HEK293 (cell line): ENCODE data around the gene BIVM.
A peak's percentile ranks its signal among the peaks of the same experiment; 100 is the strongest.

Source experiments
- CTCF ChIA-PET: fragments of 350-600 bp; formaldehyde crosslinking; extraction: SDS; loops from one replicate; lab custom pipeline; 2021; ENCODE audit warnings: antibody characterized with exemption; lab: Yijun Ruan, JAX
- POLR2A ChIA-PET: fragments of 300-600 bp; formaldehyde crosslinking; extraction: SDS; loops from one replicate; lab custom pipeline; 2020; ENCODE audit warnings: antibody characterized with exemption, inconsistent platforms; lab: Yijun Ruan, JAX
- H3K27ac ChIP-seq: fragments of 200-500 bp; sonication (Bioruptor generic); 2 replicates; pipeline ENCODE4 v1.5.1; 2014; ENCODE audit warnings: low read depth, low read length, control low read depth, inconsistent platforms; ENCODE audit errors: extremely low read depth
- H3K36me3 ChIP-seq, 2 experiments: fragments of 200-500 bp in 1 of 2; sonication (Bioruptor generic) in 1 of 2; 1 replicate in 1 of 2; 2 replicates in 1 of 2; pipeline ENCODE4 v1.5.1; 2014 to 2017; ENCODE audit warnings: inconsistent platforms in 2 of 2, low read length in 2 of 2; ENCODE audit not compliant: control insufficient read depth in 2 of 2, insufficient read depth in 1 of 2
- H3K4me1 ChIP-seq: fragments of 200-500 bp; sonication (Bioruptor generic); 2 replicates; pipeline ENCODE4 v1.5.1; 2014; ENCODE audit warnings: mild to moderate bottlenecking, low read length, inconsistent platforms; ENCODE audit not compliant: control insufficient read depth, insufficient read depth
- H3K4me3 ChIP-seq: 2 replicates; pipeline ENCODE4 v1.5.1; 2011; ENCODE audit warnings: low read depth, mild to moderate bottlenecking, control low read depth, low read length, moderate library complexity
- H3K9me3 ChIP-seq: fragments of 200-500 bp; sonication (Bioruptor generic); 2 replicates; pipeline ENCODE4 v1.5.1; 2014; ENCODE audit warnings: low read depth, low read length, inconsistent platforms; ENCODE audit not compliant: control insufficient read depth, insufficient read depth
- KLF10 ChIP-seq: fragments of 450-650 bp; IDR thresholded peaks from 2 replicates; pipeline ENCODE4 v1.5.1; 2018; ENCODE audit warnings: missing biosample characterization, mild to moderate bottlenecking, missing genetic modification characterization
- MYNN ChIP-seq: fragments of 450-650 bp; formaldehyde crosslinking; IDR thresholded peaks from 2 replicates; pipeline ENCODE4 v1.5.1; 2016; ENCODE audit warnings: missing biosample characterization, missing genetic modification characterization, borderline replicate concordance
- YY1 ChIP-seq: fragments of 450-650 bp; formaldehyde crosslinking; IDR thresholded peaks from 2 replicates; pipeline ENCODE4 v1.5.1; 2018; ENCODE audit warnings: missing biosample characterization, missing genetic modification characterization
- ZBTB20 ChIP-seq: fragments of 450-650 bp; formaldehyde crosslinking; IDR thresholded peaks from 2 replicates; pipeline ENCODE4 v1.5.1; 2016; ENCODE audit warnings: missing biosample characterization, missing genetic modification characterization
- ZBTB21 ChIP-seq: fragments of 450-650 bp; formaldehyde crosslinking; IDR thresholded peaks from 2 replicates; pipeline ENCODE4 v1.5.1; 2017; ENCODE audit warnings: missing biosample characterization, missing genetic modification characterization
- ZBTB8A ChIP-seq: fragments of 450-650 bp; formaldehyde crosslinking; IDR thresholded peaks from 2 replicates; pipeline ENCODE4 v1.5.1; 2016; ENCODE audit warnings: missing biosample characterization, missing genetic modification characterization
- ZNF16 ChIP-seq: fragments of 450-650 bp; formaldehyde crosslinking; IDR thresholded peaks from 2 replicates; pipeline ENCODE4 v1.5.1; 2016; ENCODE audit warnings: low read depth, missing biosample characterization, missing genetic modification characterization
- ZNF391 ChIP-seq: fragments of 450-650 bp; formaldehyde crosslinking; IDR thresholded peaks from 2 replicates; pipeline ENCODE4 v1.5.1; 2016; ENCODE audit warnings: low read depth, missing biosample characterization, missing genetic modification characterization, borderline replicate concordance
- ZNF501 ChIP-seq: fragments of 450-650 bp; formaldehyde crosslinking; IDR thresholded peaks from 2 replicates; pipeline ENCODE4 v1.5.1; 2016; ENCODE audit warnings: missing biosample characterization, missing genetic modification characterization
- ZNF561 ChIP-seq: fragments of 450-650 bp; IDR thresholded peaks from 2 replicates; pipeline ENCODE4 v1.5.1; 2018; ENCODE audit warnings: missing biosample characterization, missing genetic modification characterization, borderline replicate concordance
- ZNF600 ChIP-seq: fragments of 450-650 bp; formaldehyde crosslinking; IDR thresholded peaks from 2 replicates; pipeline ENCODE4 v1.5.1; 2016; ENCODE audit warnings: missing biosample characterization, missing genetic modification characterization
- ZNF707 ChIP-seq: fragments of 450-650 bp; formaldehyde crosslinking; IDR thresholded peaks from 2 replicates; pipeline ENCODE4 v1.5.1; 2016; ENCODE audit warnings: missing biosample characterization, missing genetic modification characterization
- ZNF837 ChIP-seq: fragments of 450-650 bp; formaldehyde crosslinking; IDR thresholded peaks from 2 replicates; pipeline ENCODE4 v1.5.1; 2016; ENCODE audit warnings: missing biosample characterization, missing genetic modification characterization
- ZSCAN23 ChIP-seq: fragments of 450-650 bp; formaldehyde crosslinking; IDR thresholded peaks from 2 replicates; pipeline ENCODE4 v1.5.1; 2016; ENCODE audit warnings: missing biosample characterization, missing genetic modification characterization
- TF ChIP-seq, protein P1 (sequence below): fragments of 450-650 bp; formaldehyde crosslinking; conservative IDR thresholded peaks from 2 replicates; pipeline ENCODE4 v1.5.1; 2016; ENCODE audit warnings: low read depth, missing biosample characterization, missing genetic modification characterization
- TF ChIP-seq, protein P2 (sequence below): fragments of 450-650 bp; formaldehyde crosslinking; IDR thresholded peaks from 2 replicates; pipeline ENCODE4 v1.5.1; 2016; ENCODE audit warnings: missing biosample characterization, missing genetic modification characterization
- TF ChIP-seq, protein P3 (sequence below): fragments of 450-650 bp; formaldehyde crosslinking; IDR thresholded peaks from 2 replicates; pipeline ENCODE4 v1.5.1; 2016; ENCODE audit warnings: missing biosample characterization, missing genetic modification characterization
- TF ChIP-seq, protein P4 (sequence below): fragments of 450-650 bp; formaldehyde crosslinking; IDR thresholded peaks from 2 replicates; pipeline ENCODE4 v1.5.1; 2016; ENCODE audit warnings: missing biosample characterization, missing genetic modification characterization
- TF ChIP-seq, protein P5 (sequence below): fragments of 450-650 bp; formaldehyde crosslinking; IDR thresholded peaks from 2 replicates; pipeline ENCODE4 v1.5.1; 2016; ENCODE audit warnings: missing biosample characterization, missing genetic modification characterization
- TF ChIP-seq, protein P6 (sequence below): sonication (generic); formaldehyde crosslinking; IDR thresholded peaks from 2 replicates; pipeline ENCODE4 v1.8.1; 2022; ENCODE audit warnings: mild to moderate bottlenecking, moderate library complexity, missing genetic modification reagents

Gene BIVM

DNA sequence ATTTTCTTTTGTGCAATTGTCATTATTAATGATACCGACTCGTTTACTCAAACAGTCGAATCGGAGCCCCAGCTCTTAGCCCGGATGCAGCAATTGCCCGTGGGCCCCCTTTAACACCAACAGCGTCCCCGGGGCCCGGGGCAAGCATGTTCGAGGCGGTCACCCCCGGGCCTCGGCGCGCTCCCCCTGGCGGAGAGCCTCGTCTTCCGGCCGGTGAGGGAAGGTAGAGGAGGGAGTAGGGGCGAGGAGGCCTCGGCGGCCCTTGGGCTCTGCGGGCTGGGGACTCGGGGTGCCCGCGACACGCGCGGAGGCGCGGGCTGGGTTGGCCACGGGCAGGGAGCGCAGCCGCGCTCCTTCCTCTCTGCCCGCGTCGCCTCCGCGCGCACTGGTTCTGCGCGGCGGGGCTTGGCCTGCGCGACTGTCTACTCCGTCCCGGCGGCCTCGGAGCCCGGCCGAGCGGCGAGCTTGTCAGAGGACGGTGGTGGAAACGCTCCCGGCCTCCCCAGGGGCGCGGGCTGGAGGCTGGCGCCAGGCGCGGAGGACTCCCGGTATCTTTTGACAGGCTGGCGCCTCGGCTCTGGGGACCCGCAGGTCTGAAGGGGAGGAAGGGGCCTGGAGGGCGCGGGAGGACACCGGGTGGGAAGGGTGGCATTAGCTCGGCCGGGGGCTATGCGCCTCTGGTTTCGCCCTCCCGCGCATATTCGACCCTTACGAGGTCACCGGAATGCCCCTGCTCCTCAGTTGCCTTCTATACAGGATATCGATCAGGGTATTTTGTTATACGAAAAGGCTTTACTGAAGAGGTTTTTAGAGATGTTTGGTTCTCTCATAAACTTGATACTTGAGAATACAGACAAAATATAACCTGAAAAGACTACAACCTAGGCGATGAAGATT, 1.5 kb downstream of the BIVM start:
- peak overlapping the region; percentile 94 for H3K4me3 ChIP-seq
- H3K9me3 ChIP-seq, result no peaks in the 10 kb centered on the region
- ChIA-PET CTCF (interaction anchor here (0.7 to 2.2 kb wide), 8 partner anchors 10 to 221 kb away, joined by 3 to 8 read pairs (median 4); partner anchors contain the start of gene ERCC5), POLR2A (interaction anchor here (0.7 to 3.5 kb wide), 4 partner anchors 27 to 208 kb away, joined by 3 to 17 read pairs (median 8); partner anchors contain the start of genes TEX30 and TPP2)
- peak overlapping the region; percentile 72 for H3K27ac ChIP-seq
- no peaks in the 10 kb centered on the region for H3K4me1 ChIP-seq
- peaks cover 0 to 3% of the 10 kb centered on the region in 2 experiments; a peak in 2 of 3 replicates for H3K36me3 ChIP-seq
- peak; percentile 82; the same call in 1 of the 2 replicates for TF ChIP-seq ZNF561
- TF ChIP-seq ZBTB21 (tag by site-specific recombination), result no peak
- 0 out of 2 replicates have a peak, but pooled peaks have one; percentile 9 for TF ChIP-seq YY1 (tag by site-specific recombination)
- TF ChIP-seq, protein P1, sequence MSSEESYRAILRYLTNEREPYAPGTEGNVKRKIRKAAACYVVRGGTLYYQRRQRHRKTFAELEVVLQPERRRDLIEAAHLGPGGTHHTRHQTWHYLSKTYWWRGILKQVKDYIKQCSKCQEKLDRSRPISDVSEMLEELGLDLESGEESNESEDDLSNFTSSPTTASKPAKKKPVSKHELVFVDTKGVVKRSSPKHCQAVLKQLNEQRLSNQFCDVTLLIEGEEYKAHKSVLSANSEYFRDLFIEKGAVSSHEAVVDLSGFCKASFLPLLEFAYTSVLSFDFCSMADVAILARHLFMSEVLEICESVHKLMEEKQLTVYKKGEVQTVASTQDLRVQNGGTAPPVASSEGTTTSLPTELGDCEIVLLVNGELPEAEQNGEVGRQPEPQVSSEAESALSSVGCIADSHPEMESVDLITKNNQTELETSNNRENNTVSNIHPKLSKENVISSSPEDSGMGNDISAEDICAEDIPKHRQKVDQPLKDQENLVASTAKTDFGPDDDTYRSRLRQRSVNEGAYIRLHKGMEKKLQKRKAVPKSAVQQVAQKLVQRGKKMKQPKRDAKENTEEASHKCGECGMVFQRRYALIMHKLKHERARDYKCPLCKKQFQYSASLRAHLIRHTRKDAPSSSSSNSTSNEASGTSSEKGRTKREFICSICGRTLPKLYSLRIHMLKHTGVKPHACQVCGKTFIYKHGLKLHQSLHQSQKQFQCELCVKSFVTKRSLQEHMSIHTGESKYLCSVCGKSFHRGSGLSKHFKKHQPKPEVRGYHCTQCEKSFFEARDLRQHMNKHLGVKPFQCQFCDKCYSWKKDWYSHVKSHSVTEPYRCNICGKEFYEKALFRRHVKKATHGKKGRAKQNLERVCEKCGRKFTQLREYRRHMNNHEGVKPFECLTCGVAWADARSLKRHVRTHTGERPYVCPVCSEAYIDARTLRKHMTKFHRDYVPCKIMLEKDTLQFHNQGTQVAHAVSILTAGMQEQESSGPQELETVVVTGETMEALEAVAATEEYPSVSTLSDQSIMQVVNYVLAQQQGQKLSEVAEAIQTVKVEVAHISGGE, result peak; percentile 41; the same call in 1 of the 2 replicates
- TF ChIP-seq, protein P2, sequence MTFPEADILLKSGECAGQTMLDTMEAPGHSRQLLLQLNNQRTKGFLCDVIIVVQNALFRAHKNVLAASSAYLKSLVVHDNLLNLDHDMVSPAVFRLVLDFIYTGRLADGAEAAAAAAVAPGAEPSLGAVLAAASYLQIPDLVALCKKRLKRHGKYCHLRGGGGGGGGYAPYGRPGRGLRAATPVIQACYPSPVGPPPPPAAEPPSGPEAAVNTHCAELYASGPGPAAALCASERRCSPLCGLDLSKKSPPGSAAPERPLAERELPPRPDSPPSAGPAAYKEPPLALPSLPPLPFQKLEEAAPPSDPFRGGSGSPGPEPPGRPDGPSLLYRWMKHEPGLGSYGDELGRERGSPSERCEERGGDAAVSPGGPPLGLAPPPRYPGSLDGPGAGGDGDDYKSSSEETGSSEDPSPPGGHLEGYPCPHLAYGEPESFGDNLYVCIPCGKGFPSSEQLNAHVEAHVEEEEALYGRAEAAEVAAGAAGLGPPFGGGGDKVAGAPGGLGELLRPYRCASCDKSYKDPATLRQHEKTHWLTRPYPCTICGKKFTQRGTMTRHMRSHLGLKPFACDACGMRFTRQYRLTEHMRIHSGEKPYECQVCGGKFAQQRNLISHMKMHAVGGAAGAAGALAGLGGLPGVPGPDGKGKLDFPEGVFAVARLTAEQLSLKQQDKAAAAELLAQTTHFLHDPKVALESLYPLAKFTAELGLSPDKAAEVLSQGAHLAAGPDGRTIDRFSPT (tag by site-specific recombination), result peak; percentile 16; the same call in 1 of the 2 replicates
- 0 out of 2 replicates have a peak, but pooled peaks have one; percentile 9 for TF ChIP-seq ZSCAN23 (tag by site-specific recombination)
- TF ChIP-seq KLF10 (tag by site-specific recombination), result no peak
- TF ChIP-seq, protein P3, sequence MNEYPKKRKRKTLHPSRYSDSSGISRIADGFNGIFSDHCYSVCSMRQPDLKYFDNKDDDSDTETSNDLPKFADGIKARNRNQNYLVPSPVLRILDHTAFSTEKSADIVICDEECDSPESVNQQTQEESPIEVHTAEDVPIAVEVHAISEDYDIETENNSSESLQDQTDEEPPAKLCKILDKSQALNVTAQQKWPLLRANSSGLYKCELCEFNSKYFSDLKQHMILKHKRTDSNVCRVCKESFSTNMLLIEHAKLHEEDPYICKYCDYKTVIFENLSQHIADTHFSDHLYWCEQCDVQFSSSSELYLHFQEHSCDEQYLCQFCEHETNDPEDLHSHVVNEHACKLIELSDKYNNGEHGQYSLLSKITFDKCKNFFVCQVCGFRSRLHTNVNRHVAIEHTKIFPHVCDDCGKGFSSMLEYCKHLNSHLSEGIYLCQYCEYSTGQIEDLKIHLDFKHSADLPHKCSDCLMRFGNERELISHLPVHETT, result peak; percentile 29; the same call in 1 of the 2 replicates
- no peak for TF ChIP-seq ZNF16
- TF ChIP-seq, protein P4, sequence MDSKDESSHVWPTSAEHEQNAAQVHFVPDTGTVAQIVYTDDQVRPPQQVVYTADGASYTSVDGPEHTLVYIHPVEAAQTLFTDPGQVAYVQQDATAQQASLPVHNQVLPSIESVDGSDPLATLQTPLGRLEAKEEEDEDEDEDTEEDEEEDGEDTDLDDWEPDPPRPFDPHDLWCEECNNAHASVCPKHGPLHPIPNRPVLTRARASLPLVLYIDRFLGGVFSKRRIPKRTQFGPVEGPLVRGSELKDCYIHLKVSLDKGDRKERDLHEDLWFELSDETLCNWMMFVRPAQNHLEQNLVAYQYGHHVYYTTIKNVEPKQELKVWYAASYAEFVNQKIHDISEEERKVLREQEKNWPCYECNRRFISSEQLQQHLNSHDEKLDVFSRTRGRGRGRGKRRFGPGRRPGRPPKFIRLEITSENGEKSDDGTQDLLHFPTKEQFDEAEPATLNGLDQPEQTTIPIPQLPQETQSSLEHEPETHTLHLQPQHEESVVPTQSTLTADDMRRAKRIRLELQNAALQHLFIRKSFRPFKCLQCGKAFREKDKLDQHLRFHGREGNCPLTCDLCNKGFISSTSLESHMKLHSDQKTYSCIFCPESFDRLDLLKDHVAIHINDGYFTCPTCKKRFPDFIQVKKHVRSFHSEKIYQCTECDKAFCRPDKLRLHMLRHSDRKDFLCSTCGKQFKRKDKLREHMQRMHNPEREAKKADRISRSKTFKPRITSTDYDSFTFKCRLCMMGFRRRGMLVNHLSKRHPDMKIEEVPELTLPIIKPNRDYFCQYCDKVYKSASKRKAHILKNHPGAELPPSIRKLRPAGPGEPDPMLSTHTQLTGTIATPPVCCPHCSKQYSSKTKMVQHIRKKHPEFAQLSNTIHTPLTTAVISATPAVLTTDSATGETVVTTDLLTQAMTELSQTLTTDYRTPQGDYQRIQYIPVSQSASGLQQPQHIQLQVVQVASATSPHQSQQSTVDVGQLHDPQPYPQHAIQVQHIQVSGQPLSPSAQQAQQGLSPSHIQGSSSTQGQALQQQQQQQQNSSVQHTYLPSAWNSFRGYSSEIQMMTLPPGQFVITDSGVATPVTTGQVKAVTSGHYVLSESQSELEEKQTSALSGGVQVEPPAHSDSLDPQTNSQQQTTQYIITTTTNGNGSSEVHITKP (tag by site-specific recombination), result peak; percentile 76
- TF ChIP-seq ZNF837, result no peak
- TF ChIP-seq MYNN (tag by site-specific recombination), result no peak
- TF ChIP-seq ZBTB20 (tag by site-specific recombination), result peak; percentile 99
- no peak for TF ChIP-seq ZNF707
- peak; percentile 29; the same call in 1 of the 2 replicates for TF ChIP-seq ZNF600 (tag by site-specific recombination)
- TF ChIP-seq, protein P5, sequence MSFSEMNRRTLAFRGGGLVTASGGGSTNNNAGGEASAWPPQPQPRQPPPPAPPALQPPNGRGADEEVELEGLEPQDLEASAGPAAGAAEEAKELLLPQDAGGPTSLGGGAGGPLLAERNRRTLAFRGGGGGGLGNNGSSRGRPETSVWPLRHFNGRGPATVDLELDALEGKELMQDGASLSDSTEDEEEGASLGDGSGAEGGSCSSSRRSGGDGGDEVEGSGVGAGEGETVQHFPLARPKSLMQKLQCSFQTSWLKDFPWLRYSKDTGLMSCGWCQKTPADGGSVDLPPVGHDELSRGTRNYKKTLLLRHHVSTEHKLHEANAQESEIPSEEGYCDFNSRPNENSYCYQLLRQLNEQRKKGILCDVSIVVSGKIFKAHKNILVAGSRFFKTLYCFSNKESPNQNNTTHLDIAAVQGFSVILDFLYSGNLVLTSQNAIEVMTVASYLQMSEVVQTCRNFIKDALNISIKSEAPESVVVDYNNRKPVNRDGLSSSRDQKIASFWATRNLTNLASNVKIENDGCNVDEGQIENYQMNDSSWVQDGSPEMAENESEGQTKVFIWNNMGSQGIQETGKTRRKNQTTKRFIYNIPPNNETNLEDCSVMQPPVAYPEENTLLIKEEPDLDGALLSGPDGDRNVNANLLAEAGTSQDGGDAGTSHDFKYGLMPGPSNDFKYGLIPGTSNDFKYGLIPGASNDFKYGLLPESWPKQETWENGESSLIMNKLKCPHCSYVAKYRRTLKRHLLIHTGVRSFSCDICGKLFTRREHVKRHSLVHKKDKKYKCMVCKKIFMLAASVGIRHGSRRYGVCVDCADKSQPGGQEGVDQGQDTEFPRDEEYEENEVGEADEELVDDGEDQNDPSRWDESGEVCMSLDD (tag by site-specific recombination), result peak; percentile 77
- no peak for TF ChIP-seq ZNF391
- TF ChIP-seq ZNF501 (tag by site-specific recombination), result no peak
- TF ChIP-seq ZBTB8A, result peak; percentile 69
- TF ChIP-seq, protein P6, sequence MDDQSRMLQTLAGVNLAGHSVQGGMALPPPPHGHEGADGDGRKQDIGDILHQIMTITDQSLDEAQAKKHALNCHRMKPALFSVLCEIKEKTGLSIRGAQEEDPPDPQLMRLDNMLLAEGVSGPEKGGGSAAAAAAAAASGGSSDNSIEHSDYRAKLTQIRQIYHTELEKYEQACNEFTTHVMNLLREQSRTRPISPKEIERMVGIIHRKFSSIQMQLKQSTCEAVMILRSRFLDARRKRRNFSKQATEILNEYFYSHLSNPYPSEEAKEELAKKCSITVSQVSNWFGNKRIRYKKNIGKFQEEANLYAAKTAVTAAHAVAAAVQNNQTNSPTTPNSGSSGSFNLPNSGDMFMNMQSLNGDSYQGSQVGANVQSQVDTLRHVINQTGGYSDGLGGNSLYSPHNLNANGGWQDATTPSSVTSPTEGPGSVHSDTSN (CRISPR knock-in tag), result no peak
